Chondrocyte (in vitro differentiated cells): ENCODE results near the gene GPA33. TPM values are rescaled to one million over a fixed set of nuclear protein-coding genes. Genes with fewer than 3 reads are reported as not detected.
A peak's percentile ranks its signal among the peaks of the same experiment; 100 is the strongest.

Source experiments
- DNase-seq: peaks from one replicate; pipeline ENCODE4 v3.0.0; 2021; ENCODE audit warnings: mixed read lengths, low spot score
- H3K27ac Mint-ChIP-seq: one replicate; pipeline ENCODE4 v1.8.0; 2021; ENCODE audit warnings: mild to moderate bottlenecking, moderate library complexity, mixed read lengths; ENCODE audit not compliant: unreplicated experiment
- H3K27me3 Mint-ChIP-seq: 2 replicates; pipeline ENCODE4 v1.8.0; 2021; ENCODE audit warnings: low read depth, mixed read lengths
- H3K36me3 Mint-ChIP-seq: 2 replicates; pipeline ENCODE4 v1.8.0; 2021; ENCODE audit warnings: low read depth, mixed read lengths
- H3K4me1 Mint-ChIP-seq: 2 replicates; pipeline ENCODE4 v1.8.0; 2021; ENCODE audit warnings: low read depth, mild to moderate bottlenecking, mixed read lengths
- H3K4me3 Mint-ChIP-seq: one replicate; pipeline ENCODE4 v1.8.0; 2021; ENCODE audit warnings: mild to moderate bottlenecking, moderate library complexity, mixed read lengths; ENCODE audit not compliant: unreplicated experiment
- H3K9me3 Mint-ChIP-seq: 2 replicates; pipeline ENCODE4 v1.8.0; 2021; ENCODE audit warnings: low read depth, mixed read lengths
- total RNA-seq: library from RNA; stranded (reverse); gene quantifications from 3 replicates; pipeline ENCODE4 v1.2.1, GENCODE V29; 2021
- TF ChIP-seq, protein P1 (sequence below): fragments of 200-600 bp; sonication (generic); IDR thresholded peaks from 2 replicates; pipeline ENCODE4 v1.5.0; 2021; ENCODE audit warnings: antibody characterized with exemption, mild to moderate bottlenecking, moderate library complexity

GPA33 gene
- total RNA-seq, 1 donor from 2014 or later: not detected

DNA sequence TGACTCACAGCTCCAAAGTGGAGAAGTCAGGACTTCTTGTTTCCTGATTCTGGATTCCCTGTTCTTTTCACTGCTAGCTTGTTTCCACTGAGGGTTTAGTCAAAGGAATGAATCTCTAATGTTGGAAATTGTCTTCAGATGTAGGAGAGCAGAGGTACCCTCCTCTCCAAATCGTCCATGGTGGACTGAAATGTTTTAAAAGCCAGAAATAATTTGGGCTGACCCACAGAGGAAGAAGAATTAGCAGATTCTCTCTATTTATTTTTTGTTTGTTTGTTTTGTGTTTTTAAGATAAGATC lies 30.4 kb downstream of the GPA33 start:
- Mint-ChIP-seq H3K4me3 (no peak overlapping the region), H3K27ac (no peak overlapping the region), H3K4me1 (peaks cover 12% of the 10 kb centered on the region), H3K36me3 (no peaks in the 10 kb centered on the region), H3K27me3 (no peaks in the 10 kb centered on the region), H3K9me3 (no peaks in the 10 kb centered on the region)
- DNase-seq: no peak
- TF ChIP-seq, protein P1, sequence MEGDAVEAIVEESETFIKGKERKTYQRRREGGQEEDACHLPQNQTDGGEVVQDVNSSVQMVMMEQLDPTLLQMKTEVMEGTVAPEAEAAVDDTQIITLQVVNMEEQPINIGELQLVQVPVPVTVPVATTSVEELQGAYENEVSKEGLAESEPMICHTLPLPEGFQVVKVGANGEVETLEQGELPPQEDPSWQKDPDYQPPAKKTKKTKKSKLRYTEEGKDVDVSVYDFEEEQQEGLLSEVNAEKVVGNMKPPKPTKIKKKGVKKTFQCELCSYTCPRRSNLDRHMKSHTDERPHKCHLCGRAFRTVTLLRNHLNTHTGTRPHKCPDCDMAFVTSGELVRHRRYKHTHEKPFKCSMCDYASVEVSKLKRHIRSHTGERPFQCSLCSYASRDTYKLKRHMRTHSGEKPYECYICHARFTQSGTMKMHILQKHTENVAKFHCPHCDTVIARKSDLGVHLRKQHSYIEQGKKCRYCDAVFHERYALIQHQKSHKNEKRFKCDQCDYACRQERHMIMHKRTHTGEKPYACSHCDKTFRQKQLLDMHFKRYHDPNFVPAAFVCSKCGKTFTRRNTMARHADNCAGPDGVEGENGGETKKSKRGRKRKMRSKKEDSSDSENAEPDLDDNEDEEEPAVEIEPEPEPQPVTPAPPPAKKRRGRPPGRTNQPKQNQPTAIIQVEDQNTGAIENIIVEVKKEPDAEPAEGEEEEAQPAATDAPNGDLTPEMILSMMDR: no peak

DNA sequence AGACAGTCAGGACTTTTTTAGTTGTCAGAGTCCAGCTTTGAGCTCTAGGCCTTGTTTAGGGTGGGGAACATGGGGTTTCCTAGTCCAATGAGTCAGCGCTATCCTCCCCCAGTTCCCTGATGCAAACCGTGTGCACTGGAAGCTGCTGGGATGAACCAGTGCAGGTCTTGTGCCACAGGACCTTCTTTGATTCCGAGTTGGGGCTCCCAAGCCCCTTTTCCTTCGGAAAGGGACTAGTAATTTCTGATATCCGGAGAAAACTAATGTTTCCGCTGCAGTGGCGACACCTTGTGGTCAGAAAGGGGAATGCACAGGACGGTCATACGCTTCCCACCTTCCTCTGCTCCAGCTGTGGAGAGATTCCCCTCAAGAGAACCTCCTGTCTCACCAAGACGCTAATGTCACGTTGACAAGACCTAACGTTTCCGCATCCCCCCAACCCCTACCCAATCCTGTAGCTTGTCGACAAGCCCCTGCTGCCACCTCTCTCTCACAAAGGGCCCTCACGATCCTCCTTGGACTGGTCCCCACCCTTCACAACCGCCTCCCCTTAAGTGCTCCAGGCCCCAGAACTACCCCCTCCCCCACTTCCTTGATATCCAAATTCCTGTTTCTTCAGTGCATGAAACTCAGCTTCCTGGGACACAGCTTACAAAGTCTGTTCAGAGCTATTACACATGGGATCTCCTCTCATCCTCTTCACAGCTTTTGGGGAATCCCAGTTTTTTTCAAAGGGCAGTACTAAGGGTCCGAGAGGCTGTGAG lies 30.9 kb downstream of the GPA33 start:
- peaks cover 12% of the 10 kb centered on the region for H3K4me1 Mint-ChIP-seq
- DNase-seq: no peak
- H3K27ac Mint-ChIP-seq: no peak overlapping the region
- no peaks in the 10 kb centered on the region for H3K36me3 Mint-ChIP-seq
- peak overlapping the region; percentile 49 for H3K4me3 Mint-ChIP-seq
- TF ChIP-seq, protein P1: peak; percentile 97
- no peaks in the 10 kb centered on the region for H3K9me3 Mint-ChIP-seq
- no peaks in the 10 kb centered on the region for H3K27me3 Mint-ChIP-seq

- Mint-ChIP-seq H3K4me3 (no peak overlapping the region), H3K4me1 (peaks cover 12% of the 10 kb centered on the region), H3K27ac (no peak overlapping the region), H3K9me3 (no peaks in the 10 kb centered on the region), H3K36me3 (no peaks in the 10 kb centered on the region), H3K27me3 (peaks cover 3% of the 10 kb centered on the region)
- TF ChIP-seq, protein P1: peak; percentile 77
- no peak for DNase-seq
Measured at GRCh38 chr1:167057241-167057688, 32.9 kb downstream of the GPA33 start.

DNA sequence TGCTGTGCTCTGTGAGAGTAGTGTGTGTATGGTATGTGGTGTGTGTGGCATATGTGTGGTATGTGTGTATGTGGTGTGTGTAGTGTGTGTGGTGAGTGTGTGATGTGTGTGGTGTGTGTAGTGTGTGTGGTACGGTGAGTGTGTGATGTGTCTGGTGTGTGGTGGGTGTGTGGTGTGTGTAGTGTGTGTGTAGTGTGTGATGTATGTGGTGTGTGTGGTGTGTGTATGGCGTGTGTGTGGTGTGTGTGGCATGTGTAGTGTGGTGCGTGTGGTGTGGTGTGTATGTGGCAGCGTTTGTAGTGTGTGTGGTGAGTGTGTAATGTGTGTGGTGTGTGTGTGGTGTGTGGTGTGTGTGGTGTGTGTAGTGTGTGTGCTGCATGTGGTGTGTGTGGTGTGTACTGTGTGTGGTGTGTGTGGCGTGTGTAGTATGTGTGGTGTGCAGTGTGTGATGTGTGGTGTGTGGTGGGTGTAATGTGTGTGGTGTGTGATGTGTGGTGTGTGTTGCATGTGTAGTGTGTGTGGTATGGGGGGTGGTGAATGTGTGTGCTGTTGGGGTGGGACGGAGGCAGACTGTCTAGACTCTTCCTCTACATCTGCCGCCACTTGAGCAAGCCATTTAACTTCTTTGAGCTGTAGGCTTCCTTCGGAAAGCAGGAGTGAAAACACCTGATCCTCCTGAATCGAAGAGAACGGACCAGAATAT lies 33.5 kb downstream of the GPA33 start:
- Mint-ChIP-seq H3K9me3 (no peaks in the 10 kb centered on the region), H3K4me1 (peaks cover 12% of the 10 kb centered on the region), H3K4me3 (no peak overlapping the region), H3K36me3 (no peaks in the 10 kb centered on the region), H3K27me3 (peaks cover 3% of the 10 kb centered on the region), H3K27ac (no peak overlapping the region)
- no peak for DNase-seq
- TF ChIP-seq, protein P1: no peak

DNA sequence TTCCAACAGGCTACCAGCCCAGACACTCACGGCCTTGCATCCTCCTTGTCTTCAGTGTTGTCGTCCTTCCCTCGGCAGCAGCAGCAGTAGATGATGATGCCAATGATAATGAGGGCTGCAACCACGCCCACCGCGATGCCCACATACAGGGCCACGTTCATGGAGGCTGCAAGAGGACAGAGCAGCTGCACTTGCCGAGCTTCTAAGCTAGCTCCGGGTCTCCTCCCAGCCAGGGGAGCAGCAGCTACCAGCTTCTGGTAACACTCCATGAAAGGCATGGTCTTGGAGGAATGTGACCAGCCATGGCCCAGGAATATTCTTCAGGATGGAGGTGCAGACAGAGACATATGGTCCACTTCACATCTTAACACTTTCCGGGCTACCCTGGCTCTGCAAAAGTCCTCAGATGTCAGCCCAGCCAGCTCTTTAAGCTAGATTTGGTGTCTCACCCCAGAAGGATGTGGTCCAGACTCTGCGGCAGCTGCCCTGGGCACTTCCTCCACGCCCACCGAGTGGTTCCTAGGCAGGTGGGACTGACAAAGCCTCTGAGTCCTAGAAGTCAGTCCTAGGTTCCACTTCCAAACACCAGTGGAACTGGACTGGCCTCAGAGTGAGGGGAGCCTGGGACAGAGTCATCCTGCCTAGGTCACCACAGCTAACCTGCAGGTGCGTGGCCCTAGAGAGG lies 35.1 kb downstream of the GPA33 start:
- no peak for DNase-seq
- peaks cover 12% of the 10 kb centered on the region for H3K4me1 Mint-ChIP-seq
- no peaks in the 10 kb centered on the region for H3K9me3 Mint-ChIP-seq
- H3K36me3 Mint-ChIP-seq: no peaks in the 10 kb centered on the region
- H3K27me3 Mint-ChIP-seq: peaks cover 3% of the 10 kb centered on the region
- no peak overlapping the region for H3K4me3 Mint-ChIP-seq
- no peak overlapping the region for H3K27ac Mint-ChIP-seq
- TF ChIP-seq, protein P1: no peak
